ENCODE results near the gene PRICKLE1. TPM values are rescaled to one million over a fixed set of nuclear protein-coding genes. Genes with fewer than 3 reads are reported as not detected.

The PRICKLE1 gene
- total and polyA plus RNA-seq, 9 of the 15 experiments (the other 6 are each of a cell fraction or from before 2014, with no cell fraction given): 0.22 to 0.85 (median 0.31) TPM

DNA sequence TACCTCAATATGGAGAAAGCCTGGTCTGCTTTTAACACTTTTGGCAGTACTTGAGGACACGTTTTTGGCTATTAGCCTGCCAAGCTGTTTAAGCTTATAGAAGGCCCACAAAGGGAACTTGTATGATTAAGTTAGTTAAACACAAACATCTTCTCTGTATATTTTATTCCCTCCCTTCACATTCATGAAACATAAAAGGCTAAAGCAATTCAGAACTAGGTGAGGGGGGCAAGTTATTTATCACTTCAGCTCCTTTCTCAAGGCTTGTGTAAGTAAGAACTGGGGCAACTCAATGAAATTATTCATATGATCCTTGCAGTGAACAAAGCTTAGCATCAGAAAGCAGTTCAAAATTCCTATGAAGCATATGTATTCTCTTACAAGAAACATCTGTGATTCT, 7.5 kb downstream of the PRICKLE1 start:
- ChIA-PET CTCF (ENCODE audit: low intra/inter-chr PET ratio) (no interaction called here), POLR2A (interaction anchor here (1.0 kb wide), 1 partner anchor 26 kb away, joined by 3 read pairs; no protein-coding TSS in a partner anchor)
- Histone ChIP-seq H2AFZ (ENCODE audit: low read depth, low read length) (no peak overlapping the region), H3K27ac (ENCODE audit: extremely low read depth, low read depth, low read length) (no peak overlapping the region), H3K79me2 (ENCODE audit: control insufficient read depth, insufficient read depth, low read length) (no peaks in the 10 kb centered on the region), H3K9ac (ENCODE audit: insufficient read depth in 1 of 2, low read depth in 2 of 2, low read length in 2 of 2) (no peak overlapping the region), H4K20me1 (replicated peaks; ENCODE audit: control insufficient read depth, insufficient read depth, low read length) (no peaks in the 10 kb centered on the region), H3K27me3 (ENCODE audit: control insufficient read depth in 2 of 2, insufficient read depth in 2 of 2, low read length in 2 of 2) (0 out of 5 replicates have a peak, but pooled peaks cover 0 to 3% of the 10 kb centered on the region in 2 experiments), H3K9me1 (ENCODE audit: control insufficient read depth, insufficient read depth, low read length) (no peaks in the 10 kb centered on the region), H3K4me2 (ENCODE audit: insufficient read depth, low read length) (no peak overlapping the region), H3K9me3 (replicated peaks; ENCODE audit: control insufficient read depth, insufficient read depth, low read depth, low read length) (no peaks in the 10 kb centered on the region), H3K4me1 (replicated peaks in 1 of 2; ENCODE audit: control insufficient read depth in 2 of 2, insufficient read depth in 2 of 2, low read length in 2 of 2) (no peaks in the 10 kb centered on the region), H3K36me3 (ENCODE audit: control insufficient read depth, insufficient read depth, low read length) (no peaks in the 10 kb centered on the region), H3K4me3 (no peak overlapping the region)
- TF ChIP-seq CHCHD3 (CRISPR knock-in tag; IDR thresholded peaks at IDR 0.05): no peak
- TF ChIP-seq COPS2 (conservative IDR thresholded peaks at IDR 0.05): no peak
- no peak for TF ChIP-seq NFE2 (IDR thresholded peaks at IDR 0.05; ENCODE audit: low read depth)
- TF ChIP-seq, protein P1, sequence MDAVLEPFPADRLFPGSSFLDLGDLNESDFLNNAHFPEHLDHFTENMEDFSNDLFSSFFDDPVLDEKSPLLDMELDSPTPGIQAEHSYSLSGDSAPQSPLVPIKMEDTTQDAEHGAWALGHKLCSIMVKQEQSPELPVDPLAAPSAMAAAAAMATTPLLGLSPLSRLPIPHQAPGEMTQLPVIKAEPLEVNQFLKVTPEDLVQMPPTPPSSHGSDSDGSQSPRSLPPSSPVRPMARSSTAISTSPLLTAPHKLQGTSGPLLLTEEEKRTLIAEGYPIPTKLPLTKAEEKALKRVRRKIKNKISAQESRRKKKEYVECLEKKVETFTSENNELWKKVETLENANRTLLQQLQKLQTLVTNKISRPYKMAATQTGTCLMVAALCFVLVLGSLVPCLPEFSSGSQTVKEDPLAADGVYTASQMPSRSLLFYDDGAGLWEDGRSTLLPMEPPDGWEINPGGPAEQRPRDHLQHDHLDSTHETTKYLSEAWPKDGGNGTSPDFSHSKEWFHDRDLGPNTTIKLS (IDR thresholded peaks at IDR 0.05; ENCODE audit: borderline replicate concordance, low read depth): no peak
- no peak for TF ChIP-seq ILK (tag; IDR thresholded peaks at IDR 0.05; ENCODE audit: borderline replicate concordance, low read depth)
- TF ChIP-seq ZSCAN32 (CRISPR knock-in tag; IDR thresholded peaks at IDR 0.05): no peak
- TF ChIP-seq CXXC5 (CRISPR knock-in tag; IDR thresholded peaks at IDR 0.05): no peak
- TF ChIP-seq ZNF143 (CRISPR knock-in tag; IDR thresholded peaks at IDR 0.05): no peak
- TF ChIP-seq, protein P2, sequence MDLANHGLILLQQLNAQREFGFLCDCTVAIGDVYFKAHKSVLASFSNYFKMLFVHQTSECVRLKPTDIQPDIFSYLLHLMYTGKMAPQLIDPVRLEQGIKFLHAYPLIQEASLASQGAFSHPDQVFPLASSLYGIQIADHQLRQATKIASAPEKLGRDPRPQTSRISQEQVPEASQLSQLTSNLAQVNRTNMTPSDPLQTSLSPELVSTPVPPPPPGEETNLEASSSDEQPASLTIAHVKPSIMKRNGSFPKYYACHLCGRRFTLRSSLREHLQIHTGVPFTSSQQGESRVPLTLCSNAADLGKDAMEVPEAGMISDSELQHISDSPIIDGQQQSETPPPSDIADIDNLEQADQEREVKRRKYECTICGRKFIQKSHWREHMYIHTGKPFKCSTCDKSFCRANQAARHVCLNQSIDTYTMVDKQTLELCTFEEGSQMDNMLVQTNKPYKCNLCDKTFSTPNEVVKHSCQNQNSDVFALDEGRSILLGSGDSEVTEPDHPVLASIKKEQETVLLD (IDR thresholded peaks at IDR 0.05): no peak
- TF ChIP-seq SMARCC2 (IDR thresholded peaks at IDR 0.05; ENCODE audit: low read depth): no peak
- no peak for TF ChIP-seq ZNF140 (CRISPR knock-in tag; IDR thresholded peaks at IDR 0.05)
- TF ChIP-seq ZNF146 (CRISPR knock-in tag; IDR thresholded peaks at IDR 0.05; ENCODE audit: unreplicated experiment): no peak
- no peak for TF ChIP-seq MEIS2 (IDR thresholded peaks at IDR 0.05; ENCODE audit: partially characterized antibody)
- no peak for TF ChIP-seq BRD4 (IDR thresholded peaks at IDR 0.05)
- TF ChIP-seq SMAD2 (IDR thresholded peaks at IDR 0.05; ENCODE audit: low read depth, low read length): no peak
- TF ChIP-seq, protein P3, sequence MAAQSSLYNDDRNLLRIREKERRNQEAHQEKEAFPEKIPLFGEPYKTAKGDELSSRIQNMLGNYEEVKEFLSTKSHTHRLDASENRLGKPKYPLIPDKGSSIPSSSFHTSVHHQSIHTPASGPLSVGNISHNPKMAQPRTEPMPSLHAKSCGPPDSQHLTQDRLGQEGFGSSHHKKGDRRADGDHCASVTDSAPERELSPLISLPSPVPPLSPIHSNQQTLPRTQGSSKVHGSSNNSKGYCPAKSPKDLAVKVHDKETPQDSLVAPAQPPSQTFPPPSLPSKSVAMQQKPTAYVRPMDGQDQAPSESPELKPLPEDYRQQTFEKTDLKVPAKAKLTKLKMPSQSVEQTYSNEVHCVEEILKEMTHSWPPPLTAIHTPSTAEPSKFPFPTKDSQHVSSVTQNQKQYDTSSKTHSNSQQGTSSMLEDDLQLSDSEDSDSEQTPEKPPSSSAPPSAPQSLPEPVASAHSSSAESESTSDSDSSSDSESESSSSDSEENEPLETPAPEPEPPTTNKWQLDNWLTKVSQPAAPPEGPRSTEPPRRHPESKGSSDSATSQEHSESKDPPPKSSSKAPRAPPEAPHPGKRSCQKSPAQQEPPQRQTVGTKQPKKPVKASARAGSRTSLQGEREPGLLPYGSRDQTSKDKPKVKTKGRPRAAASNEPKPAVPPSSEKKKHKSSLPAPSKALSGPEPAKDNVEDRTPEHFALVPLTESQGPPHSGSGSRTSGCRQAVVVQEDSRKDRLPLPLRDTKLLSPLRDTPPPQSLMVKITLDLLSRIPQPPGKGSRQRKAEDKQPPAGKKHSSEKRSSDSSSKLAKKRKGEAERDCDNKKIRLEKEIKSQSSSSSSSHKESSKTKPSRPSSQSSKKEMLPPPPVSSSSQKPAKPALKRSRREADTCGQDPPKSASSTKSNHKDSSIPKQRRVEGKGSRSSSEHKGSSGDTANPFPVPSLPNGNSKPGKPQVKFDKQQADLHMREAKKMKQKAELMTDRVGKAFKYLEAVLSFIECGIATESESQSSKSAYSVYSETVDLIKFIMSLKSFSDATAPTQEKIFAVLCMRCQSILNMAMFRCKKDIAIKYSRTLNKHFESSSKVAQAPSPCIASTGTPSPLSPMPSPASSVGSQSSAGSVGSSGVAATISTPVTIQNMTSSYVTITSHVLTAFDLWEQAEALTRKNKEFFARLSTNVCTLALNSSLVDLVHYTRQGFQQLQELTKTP (IDR thresholded peaks at IDR 0.05; ENCODE audit: low read depth in 1 of 2, partially characterized antibody in 2 of 2): no peak
- no peak for TF ChIP-seq EWSR1 (IDR thresholded peaks at IDR 0.05; ENCODE audit: borderline replicate concordance, low read depth, partially characterized antibody)
- no peak for TF ChIP-seq FOXA3 (CRISPR knock-in tag; conservative IDR thresholded peaks at IDR 0.05 in 1 of 2, IDR thresholded peaks at IDR 0.05 in 1 of 2)
- no peak for FAIRE-seq
- no TSS peak for BruUV-seq (replicated peaks)
- no peak for DNase-seq (ENCODE audit: extremely low read depth in 1 of 4, low spot score in 3 of 4)
- ATAC-seq: no peak
- 0% methylated on average over 1 of the region's 1 CpG for WGBS (ENCODE audit: insufficient coverage, low coverage, missing lambda C conversion rate)
- intact Hi-C loops (cut with micrococcal nuclease): no loop called here
- in situ Hi-C loops (cut with MboI): no loop called here
